Activated T-helper 1 cell treated with anti-CD3 and anti-CD28 coated beads, Interleukin-12 subunit alpha, Interleukin-12 subunit beta, Interleukin-2, Interleukin-4 antibody, amounts not matched to agents 30 ng/mL and 10 ng/mL and 1 ng/mL, durations not matched to agents 14 hours and 24 hours and 36 hours (primary cell): ENCODE measurements around the gene OR5H6. TPM values are rescaled to one million over a fixed set of nuclear protein-coding genes. Genes with fewer than 3 reads are reported as not detected.

ENCODE experiments used
- DNase-seq: peaks from one replicate; pipeline ENCODE4 v3.0.0; 2021; ENCODE audit warnings: low spot score
- H3K27ac Mint-ChIP-seq: one replicate; pipeline ENCODE4 v1.8.0; 2021; ENCODE audit warnings: mild to moderate bottlenecking, mixed read lengths
- H3K27me3 Mint-ChIP-seq: one replicate; pipeline ENCODE4 v1.8.0; 2022; ENCODE audit warnings: mild to moderate bottlenecking, moderate library complexity, mixed read lengths; ENCODE audit not compliant: insufficient read depth
- H3K36me3 Mint-ChIP-seq: one replicate; pipeline ENCODE4 v1.8.0; 2021; ENCODE audit warnings: low read depth, mixed read lengths
- H3K4me1 Mint-ChIP-seq: one replicate; pipeline ENCODE4 v1.8.0; 2021; ENCODE audit warnings: low read depth, mixed read lengths
- H3K4me3 Mint-ChIP-seq: one replicate; pipeline ENCODE4 v1.8.0; 2021; ENCODE audit warnings: mild to moderate bottlenecking, moderate library complexity, mixed read lengths
- H3K9me3 Mint-ChIP-seq: one replicate; pipeline ENCODE4 v1.8.0; 2021; ENCODE audit warnings: mixed read lengths
- intact Hi-C: fragments of 100-400 bp; cut with micrococcal nuclease; formaldehyde crosslinking; loops from one replicate; pipeline ENCODE4 v1.15.1; 2024
- total RNA-seq: library from RNA; stranded (reverse); gene quantifications from 2 replicates; pipeline ENCODE4 v1.2.3, GENCODE V29; 2022

OR5H6 gene
- total RNA-seq, 1 donor from 2014 or later: not detected

- intact Hi-C loops: no loop called here
- peaks cover 6% of the 10 kb centered on the region for H3K27me3 Mint-ChIP-seq
- DNase-seq: no peak
- no peak overlapping the region for H3K27ac Mint-ChIP-seq
- peaks cover 10% of the 10 kb centered on the region for H3K9me3 Mint-ChIP-seq
- H3K4me3 Mint-ChIP-seq: no peak overlapping the region
- H3K4me1 Mint-ChIP-seq: peaks cover 8% of the 10 kb centered on the region
- H3K36me3 Mint-ChIP-seq: no peaks in the 10 kb centered on the region
Measured at GRCh38 chr3:98274914-98275313, 10.9 kb downstream of the OR5H6 start.

GRCh38 chr3:98282205-98282604 is 18.2 kb downstream of the OR5H6 start, which contains the start of gene OR5H2:
OR5H2 (plus strand) TSS chr3:98282505; CDS start chr3:98282903, 398 bp downstream.
- H3K27me3 Mint-ChIP-seq: peaks cover 8% of the 10 kb centered on the region
- peaks cover 8% of the 10 kb centered on the region for H3K4me1 Mint-ChIP-seq
- H3K4me3 Mint-ChIP-seq: no peak within 1 kb of the TSS
- no peak within 1 kb of the TSS for H3K27ac Mint-ChIP-seq
- no peaks in the 10 kb centered on the region for H3K36me3 Mint-ChIP-seq
- no peaks in the 10 kb centered on the region for H3K9me3 Mint-ChIP-seq
- DNase-seq: no peak
- intact Hi-C loops: no loop called here

- Mint-ChIP-seq H3K27me3 (no peaks in the 10 kb centered on the region), H3K27ac (no peak overlapping the region), H3K9me3 (no peaks in the 10 kb centered on the region), H3K36me3 (no peaks in the 10 kb centered on the region), H3K4me1 (no peaks in the 10 kb centered on the region), H3K4me3 (no peak overlapping the region)
- intact Hi-C loops: no loop called here
- no peak for DNase-seq
Measured at GRCh38 chr3:98290916-98291315, 26.9 kb downstream of the OR5H6 start.

GRCh38 chr3:98291332-98291957 is 27.4 kb downstream of the OR5H6 start:
- H3K36me3 Mint-ChIP-seq: no peaks in the 10 kb centered on the region
- intact Hi-C loops: no loop called here
- H3K27me3 Mint-ChIP-seq: no peaks in the 10 kb centered on the region

More at GRCh38 chr3:98291332-98291957, 27.4 kb downstream of the OR5H6 start:
- Mint-ChIP-seq H3K27ac (no peak overlapping the region), H3K4me1 (no peaks in the 10 kb centered on the region), H3K9me3 (no peaks in the 10 kb centered on the region), H3K4me3 (no peak overlapping the region)
- no peak for DNase-seq

Other genes with a start within 250 kb of the OR5H6 start
- gene GABRR3, start 228.9 kb upstream of the OR5H6 start, total RNA-seq: not detected in 2 replicates
- not detected in 2 replicates for gene OR5AC2, start 177.1 kb upstream of the OR5H6 start, total RNA-seq
- gene OR5H1, start 133.5 kb upstream of the OR5H6 start, total RNA-seq: not detected in 2 replicates
- gene OR5H14, start 116.8 kb upstream of the OR5H6 start, total RNA-seq: not detected in 2 replicates
- gene OR5H15, start 97.5 kb upstream of the OR5H6 start, total RNA-seq: not detected in 2 replicates
- not detected in 2 replicates for gene OR5H2, start 18.3 kb downstream of the OR5H6 start, total RNA-seq
- not detected in 2 replicates for gene OR5K4, start 89.6 kb downstream of the OR5H6 start, total RNA-seq
- gene OR5K3, start 126.4 kb downstream of the OR5H6 start, total RNA-seq: not detected in 2 replicates
- not detected in 2 replicates for gene OR5K1, start 199.0 kb downstream of the OR5H6 start, total RNA-seq
- gene OR5K2, start 233.4 kb downstream of the OR5H6 start, total RNA-seq: not detected in 2 replicates